ENCODE data around the gene ING4.

Gene ING4

DNA sequence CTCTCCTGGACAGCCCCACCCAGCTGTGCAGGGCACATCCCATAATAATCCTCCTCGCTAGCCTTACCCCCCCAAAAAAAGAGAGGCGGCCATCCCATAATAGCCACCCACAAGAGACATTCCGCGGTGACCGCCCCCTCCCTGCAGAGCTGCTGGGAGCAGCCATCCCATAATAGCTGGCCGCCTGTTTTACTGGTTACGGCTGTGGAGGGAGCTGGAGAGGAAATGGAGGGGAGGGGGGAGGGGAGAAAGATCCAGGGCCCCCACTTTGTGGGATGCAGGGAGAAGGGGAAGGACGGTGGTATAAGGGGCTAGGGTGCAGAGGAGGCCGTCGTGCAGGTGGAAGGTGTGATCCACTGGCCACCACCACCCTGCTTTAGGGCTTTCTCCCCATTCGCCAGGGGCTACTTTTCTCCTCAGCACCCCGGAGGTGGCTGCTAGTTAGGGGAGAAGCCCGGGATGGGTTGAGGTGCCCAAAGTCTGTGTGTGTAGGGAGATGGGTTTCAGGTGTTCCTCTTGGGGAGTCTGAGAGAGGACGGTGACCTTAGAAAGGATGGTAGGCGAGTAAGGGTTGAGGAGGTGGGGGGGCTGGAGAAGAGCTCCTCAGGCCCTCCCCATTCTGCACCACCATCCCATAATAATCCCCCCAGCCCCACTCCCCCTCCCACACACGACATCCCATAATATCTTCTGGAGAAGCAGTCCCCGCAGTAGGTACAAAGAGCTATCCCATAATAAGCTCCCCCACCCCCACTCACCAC is 49.7 kb downstream of the ING4 start:
- DNase-seq (ENCODE audit: low read depth, low spot score), result peak; percentile 87
- in situ Hi-C loops (cut with HindIII; ENCODE audit: low sequenced_read_pairs), result no loop called here
- TF ChIP-seq, protein P1, sequence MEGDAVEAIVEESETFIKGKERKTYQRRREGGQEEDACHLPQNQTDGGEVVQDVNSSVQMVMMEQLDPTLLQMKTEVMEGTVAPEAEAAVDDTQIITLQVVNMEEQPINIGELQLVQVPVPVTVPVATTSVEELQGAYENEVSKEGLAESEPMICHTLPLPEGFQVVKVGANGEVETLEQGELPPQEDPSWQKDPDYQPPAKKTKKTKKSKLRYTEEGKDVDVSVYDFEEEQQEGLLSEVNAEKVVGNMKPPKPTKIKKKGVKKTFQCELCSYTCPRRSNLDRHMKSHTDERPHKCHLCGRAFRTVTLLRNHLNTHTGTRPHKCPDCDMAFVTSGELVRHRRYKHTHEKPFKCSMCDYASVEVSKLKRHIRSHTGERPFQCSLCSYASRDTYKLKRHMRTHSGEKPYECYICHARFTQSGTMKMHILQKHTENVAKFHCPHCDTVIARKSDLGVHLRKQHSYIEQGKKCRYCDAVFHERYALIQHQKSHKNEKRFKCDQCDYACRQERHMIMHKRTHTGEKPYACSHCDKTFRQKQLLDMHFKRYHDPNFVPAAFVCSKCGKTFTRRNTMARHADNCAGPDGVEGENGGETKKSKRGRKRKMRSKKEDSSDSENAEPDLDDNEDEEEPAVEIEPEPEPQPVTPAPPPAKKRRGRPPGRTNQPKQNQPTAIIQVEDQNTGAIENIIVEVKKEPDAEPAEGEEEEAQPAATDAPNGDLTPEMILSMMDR (IDR thresholded peaks at IDR 0.05; ENCODE audit: low read depth, low read length), result no peak
- H3K4me3 ChIP-seq (ENCODE audit: low read depth, low read length), result no peak overlapping the region

GRCh38 chr12:6612652-6613014 is 50.3 kb downstream of the ING4 start:
- in situ Hi-C loops (cut with HindIII; ENCODE audit: low sequenced_read_pairs), result no loop called here
- DNase-seq (ENCODE audit: low read depth, low spot score), result no peak
- no peak overlapping the region for H3K4me3 ChIP-seq (ENCODE audit: low read depth, low read length)
- TF ChIP-seq, protein P1 (IDR thresholded peaks at IDR 0.05; ENCODE audit: low read depth, low read length), result no peak

GRCh38 chr12:6612247-6612646 is 50.7 kb downstream of the ING4 start:
- H3K4me3 ChIP-seq (ENCODE audit: low read depth, low read length), result no peak overlapping the region
- TF ChIP-seq, protein P1 (IDR thresholded peaks at IDR 0.05; ENCODE audit: low read depth, low read length), result no peak
- in situ Hi-C loops (cut with HindIII; ENCODE audit: low sequenced_read_pairs), result no loop called here
- DNase-seq (ENCODE audit: low read depth, low spot score), result no peak

DNA sequence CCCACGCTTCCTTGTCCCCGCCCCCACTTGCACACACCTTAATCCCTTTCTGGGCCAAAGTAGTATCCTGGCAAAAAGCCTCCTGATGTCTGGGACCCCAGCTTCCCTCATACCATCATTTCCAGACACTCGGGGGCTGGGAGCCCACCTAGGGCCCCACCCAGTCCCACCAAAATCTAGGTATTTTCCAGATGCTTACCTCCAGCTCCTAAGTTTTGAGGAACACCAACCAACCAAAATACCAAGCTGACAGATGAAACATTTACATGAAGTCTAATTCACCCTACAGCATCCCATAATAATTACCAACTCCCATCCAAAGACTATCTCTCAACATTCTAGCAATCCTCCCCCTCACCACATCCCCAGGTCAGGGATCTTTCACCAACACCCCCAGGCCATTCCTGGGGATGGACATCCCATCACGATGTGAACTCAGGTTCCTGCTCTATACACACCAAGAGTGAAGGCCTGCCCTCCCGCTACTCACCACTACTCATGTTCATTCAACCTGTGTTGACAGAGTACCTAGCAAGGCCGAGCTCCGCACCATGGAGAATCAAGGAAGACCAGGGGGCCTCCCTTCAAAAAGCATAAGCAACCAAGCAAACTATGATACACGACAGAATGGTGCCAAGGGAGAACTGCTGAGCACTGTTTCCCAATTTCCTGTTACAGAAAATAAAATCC is 54.2 kb downstream of the ING4 start:
- H3K4me3 ChIP-seq (ENCODE audit: low read depth, low read length), result no peak overlapping the region
- DNase-seq (ENCODE audit: low read depth, low spot score), result peak; percentile 6
- in situ Hi-C loops (cut with HindIII; ENCODE audit: low sequenced_read_pairs), result no loop called here
- TF ChIP-seq, protein P1 (IDR thresholded peaks at IDR 0.05; ENCODE audit: low read depth, low read length), result no peak

DNA sequence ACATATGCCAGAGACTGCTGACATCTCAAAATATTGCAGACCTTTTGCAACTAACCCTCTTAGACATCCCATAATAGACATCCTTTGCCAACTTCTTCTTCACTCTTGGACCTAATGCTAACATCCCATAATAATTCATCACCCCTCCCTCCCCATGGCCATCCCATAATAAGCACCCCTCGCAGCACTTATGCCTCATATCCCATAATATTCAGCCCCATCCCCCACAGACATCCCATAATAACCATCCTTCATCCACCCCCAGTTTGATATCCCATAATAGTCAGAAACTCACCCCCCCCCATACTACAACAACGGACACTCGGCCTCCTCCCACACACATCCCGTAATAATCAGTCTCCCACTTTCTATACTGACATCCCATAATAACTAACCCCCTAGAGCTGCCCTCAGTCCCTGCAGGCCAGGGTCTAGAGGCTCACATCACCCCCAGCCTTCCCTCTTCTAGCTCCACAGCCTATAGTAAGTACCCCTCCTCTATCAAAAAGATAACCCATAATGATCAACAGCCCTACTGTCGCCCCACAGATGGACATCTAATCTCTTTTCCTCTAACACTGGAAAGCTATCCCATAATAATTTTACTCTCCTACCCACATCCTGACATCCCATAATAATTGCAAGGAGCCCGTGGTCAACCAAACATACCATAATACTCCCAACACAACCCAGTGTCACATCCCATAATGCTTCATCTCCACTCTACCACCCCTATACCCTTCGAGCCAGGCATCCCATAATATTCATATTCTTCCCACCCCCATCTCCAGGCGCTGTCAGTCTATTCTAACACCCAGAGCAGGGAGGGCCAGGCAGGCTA is 54.9 kb downstream of the ING4 start:
- peak; percentile 41 for DNase-seq (ENCODE audit: low read depth, low spot score)
- in situ Hi-C loops (cut with HindIII; ENCODE audit: low sequenced_read_pairs), result no loop called here
- TF ChIP-seq, protein P1 (IDR thresholded peaks at IDR 0.05; ENCODE audit: low read depth, low read length), result no peak
- H3K4me3 ChIP-seq (ENCODE audit: low read depth, low read length), result no peak overlapping the region

- H3K4me3 ChIP-seq (ENCODE audit: low read depth, low read length), result peak overlapping the region; percentile 83
- TF ChIP-seq, protein P1 (IDR thresholded peaks at IDR 0.05; ENCODE audit: low read depth, low read length), result no peak
- DNase-seq (ENCODE audit: low read depth, low spot score), result peak; percentile 9
- in situ Hi-C loops (cut with HindIII; ENCODE audit: low sequenced_read_pairs), result no loop called here
Measured at GRCh38 chr12:6606331-6607131, 56.4 kb downstream of the ING4 start.
